H1 (cell line): ENCODE data around the gene ADGRL3. TPM values are rescaled to one million over a fixed set of nuclear protein-coding genes. Genes with fewer than 3 reads are reported as not detected.

Experiments
- CTCF ChIA-PET: fragments of 300-600 bp; sonication (Branson Sonifier 250); formaldehyde crosslinking; loops from one replicate; lab custom pipeline; 2021; ENCODE audit not compliant: partially characterized antibody; lab: Charles Lee
- POLR2A ChIA-PET: fragments of 300-600 bp; sonication (Branson Sonifier 250); formaldehyde crosslinking; loops from one replicate; lab custom pipeline; 2021; ENCODE audit warnings: inconsistent platforms; ENCODE audit not compliant: partially characterized antibody; lab: Charles Lee
- DNase-seq, 2 experiments: peaks; one replicate each; pipeline versions ENCODE4 v3.0.0 to v3.0.0-alpha.2; 2010 to 2022; ENCODE audit warnings: low spot score in 2 of 2, low read depth in 1 of 2, mixed read lengths in 1 of 2
- FAIRE-seq: peaks from 2 replicates; lab custom pipeline; 2011; peaks lifted over from hg19 to GRCh38; lab: Jason Lieb, UNC
- H2AFZ ChIP-seq: 2 replicates; pipeline ENCODE4 v1.8.1; 2012; ENCODE audit warnings: low read length, inconsistent platforms
- H2AK5ac ChIP-seq: 2 replicates; pipeline ENCODE4 v1.6.1; 2013; ENCODE audit warnings: low read depth, low read length
- H2BK120ac ChIP-seq: replicated peaks from 2 replicates; pipeline ENCODE3; 2013; ENCODE audit warnings: low read depth, low read length, inconsistent platforms
- H2BK12ac ChIP-seq: 2 replicates; pipeline ENCODE4 v1.6.1; 2013; ENCODE audit warnings: low read depth, low read length
- H2BK15ac ChIP-seq: 2 replicates; pipeline ENCODE4 v1.6.1; 2013; ENCODE audit warnings: low read length
- H2BK20ac ChIP-seq: 2 replicates; pipeline ENCODE4 v1.6.1; 2013; ENCODE audit warnings: low read length
- H2BK5ac ChIP-seq: 2 replicates; pipeline ENCODE4 v1.6.1; 2013; ENCODE audit warnings: low read depth, low read length
- H3K14ac ChIP-seq: 2 replicates; pipeline ENCODE4 v1.6.1; 2013; ENCODE audit warnings: inconsistent platforms; ENCODE audit not compliant: insufficient read length
- H3K18ac ChIP-seq: 2 replicates; pipeline ENCODE4 v1.6.1; 2013; ENCODE audit warnings: low read length; ENCODE audit errors: extremely low read depth
- H3K23ac ChIP-seq: 2 replicates; pipeline ENCODE4 v1.6.1; 2013; ENCODE audit warnings: inconsistent platforms; ENCODE audit not compliant: insufficient read length
- H3K23me2 ChIP-seq: 2 replicates; pipeline ENCODE4 v1.6.1; 2013; ENCODE audit warnings: low read depth, low read length
- H3K27ac ChIP-seq: 2 replicates; pipeline ENCODE4 v1.6.1; 2011; ENCODE audit warnings: low read depth, low read length, inconsistent platforms
- H3K27me3 ChIP-seq, 4 experiments: replicated peaks in 1 of 4; 1 replicate in 1 of 4; 2 replicates in 3 of 4; pipeline versions ENCODE4 v1.6.1 to v1.8.1; 2011 to 2013; ENCODE audit warnings: low read length in 3 of 4, mild to moderate bottlenecking in 3 of 4, inconsistent platforms in 2 of 4, mixed read lengths in 2 of 4, moderate library complexity in 1 of 4; ENCODE audit not compliant: control insufficient read depth in 3 of 4, insufficient read depth in 3 of 4; ENCODE audit errors: extremely low read depth in 1 of 4
- H3K36me3 ChIP-seq, 4 experiments: 2 replicates each; pipeline versions ENCODE4 v1.6.1 to v1.8.1; 2011 to 2013; ENCODE audit warnings: mild to moderate bottlenecking in 4 of 4, low read length in 3 of 4, moderate library complexity in 2 of 4, control low read depth in 1 of 4, inconsistent platforms in 1 of 4; ENCODE audit not compliant: insufficient read depth in 4 of 4, control insufficient read depth in 2 of 4
- H3K4ac ChIP-seq: replicated peaks from 2 replicates; pipeline ENCODE3; 2013; ENCODE audit warnings: low read length, low read depth, mixed read lengths, inconsistent platforms; ENCODE audit not compliant: insufficient read length
- H3K4me1 ChIP-seq, 4 experiments: replicated peaks in 1 of 4; 1 replicate in 1 of 4; 2 replicates in 3 of 4; pipeline versions ENCODE4 v1.6.1 to v1.8.1; 2011 to 2013; ENCODE audit warnings: low read length in 3 of 4, inconsistent platforms in 2 of 4, mixed read lengths in 1 of 4; ENCODE audit not compliant: insufficient read depth in 4 of 4, control insufficient read depth in 3 of 4
- H3K4me2 ChIP-seq, 2 experiments: 2 replicates each; pipeline versions ENCODE4 v1.6.1 to v1.8.1; 2011 to 2013; ENCODE audit warnings: low read depth in 2 of 2, low read length in 2 of 2, control low read depth in 1 of 2, inconsistent platforms in 1 of 2, mild to moderate bottlenecking in 1 of 2; ENCODE audit not compliant: insufficient read depth in 1 of 2
- H3K4me3 ChIP-seq, 4 experiments: fragments of 200-600, 300-600 bp in 1 of 4; sonication (generic), shearing (Covaris generic), sonication (Bioruptor Twin) in 1 of 4; 2 replicates each; pipeline versions ENCODE4 v1.5.1 to v1.8.1; 2011 to 2016; ENCODE audit warnings: low read length in 4 of 4, low read depth in 3 of 4, control low read depth in 2 of 4, inconsistent platforms in 2 of 4, mild to moderate bottlenecking in 2 of 4, mixed read lengths in 1 of 4, moderate library complexity in 1 of 4; ENCODE audit not compliant: insufficient read depth in 2 of 4; ENCODE audit errors: extremely low read depth in 1 of 4
- H3K56ac ChIP-seq: replicated peaks from 2 replicates; pipeline ENCODE3; 2013; ENCODE audit warnings: low read depth, mild to moderate bottlenecking, mixed read lengths, low read length, inconsistent platforms; ENCODE audit not compliant: insufficient read length
- H3K79me1 ChIP-seq: 2 replicates; pipeline ENCODE4 v1.6.1; 2013; ENCODE audit warnings: low read depth, low read length, control low read depth
- H3K79me2 ChIP-seq, 2 experiments: 2 replicates each; pipeline versions ENCODE4 v1.6.1 to v1.8.1; 2012 to 2013; ENCODE audit warnings: low read length in 2 of 2, mild to moderate bottlenecking in 2 of 2, inconsistent platforms in 1 of 2; ENCODE audit not compliant: insufficient read depth in 2 of 2, control insufficient read depth in 1 of 2
- H3K9ac ChIP-seq, 4 experiments: replicated peaks in 1 of 4; 1 replicate in 1 of 4; 2 replicates in 3 of 4; pipeline versions ENCODE4 v1.6.1 to v1.8.1; 2011 to 2013; ENCODE audit warnings: low read depth in 3 of 4, low read length in 3 of 4, control low read depth in 2 of 4, mild to moderate bottlenecking in 2 of 4, moderate library complexity in 2 of 4, inconsistent platforms in 1 of 4; ENCODE audit errors: extremely low read depth in 1 of 4
- H3K9me3 ChIP-seq, 2 experiments: 2 replicates each; pipeline versions ENCODE4 v1.6.1 to v1.8.1; 2012 to 2013; ENCODE audit warnings: mild to moderate bottlenecking in 2 of 2, moderate library complexity in 2 of 2, control low read depth in 1 of 2, inconsistent platforms in 1 of 2, low read depth in 1 of 2, low read length in 1 of 2, mixed read lengths in 1 of 2; ENCODE audit not compliant: insufficient read depth in 2 of 2
- H4K20me1 ChIP-seq, 2 experiments: replicated peaks in 1 of 2; 2 replicates each; pipeline versions ENCODE3 to v1.8.1; 2011 to 2013; ENCODE audit warnings: inconsistent platforms in 2 of 2, low read length in 2 of 2, mild to moderate bottlenecking in 1 of 2; ENCODE audit not compliant: insufficient read depth in 2 of 2, control insufficient read depth in 1 of 2
- H4K5ac ChIP-seq: 2 replicates; pipeline ENCODE4 v1.6.1; 2013; ENCODE audit warnings: low read length, low read depth, mixed read lengths, inconsistent platforms; ENCODE audit not compliant: insufficient read length
- H4K8ac ChIP-seq: 2 replicates; pipeline ENCODE4 v1.8.0; 2013; ENCODE audit warnings: mild to moderate bottlenecking, moderate library complexity, low read length, inconsistent platforms; ENCODE audit not compliant: insufficient read depth; ENCODE audit errors: extremely low read depth
- H4K91ac ChIP-seq: replicated peaks from 2 replicates; pipeline ENCODE3; 2013; ENCODE audit warnings: low read length, mixed read lengths, inconsistent platforms; ENCODE audit not compliant: insufficient read length
- CBX5 ChIP-seq: fragments of 300-800, 300-1000 bp; sonication (generic); IDR thresholded peaks from 2 replicates; pipeline ENCODE4 v1.7.1; 2016; ENCODE audit warnings: antibody characterized with exemption, low read length, low read depth
- CTCF ChIP-seq, 3 experiments: IDR thresholded peaks; 1 replicate in 2 of 3; 2 replicates in 1 of 3; pipeline versions ENCODE4 v1.5.1 to v1.6.1; 2011; ENCODE audit warnings: low read length in 3 of 3, mild to moderate bottlenecking in 3 of 3, inconsistent platforms in 2 of 3, low read depth in 1 of 3, moderate library complexity in 1 of 3; ENCODE audit not compliant: insufficient read depth in 1 of 3; ENCODE audit errors: control extremely low read depth in 1 of 3
- EGR1 ChIP-seq: IDR thresholded peaks from 2 replicates; pipeline ENCODE4 v1.6.1; 2011; ENCODE audit warnings: low read depth, low read length, borderline replicate concordance
- KDM1A ChIP-seq: fragments of 200-600, 300-600 bp; sonication (generic); IDR thresholded peaks from 2 replicates; pipeline ENCODE4 v1.7.1; 2016; ENCODE audit warnings: mild to moderate bottlenecking, low read length, borderline replicate concordance
- KDM4A ChIP-seq: IDR thresholded peaks from one replicate; pipeline ENCODE4 v1.7.1; 2012; ENCODE audit warnings: low read depth, mild to moderate bottlenecking, moderate library complexity, low read length, inconsistent platforms; ENCODE audit not compliant: severe bottlenecking
- RXRA ChIP-seq: IDR thresholded peaks from 2 replicates; pipeline ENCODE4 v1.6.1; 2011; ENCODE audit warnings: low read depth, mild to moderate bottlenecking, low read length, moderate library complexity; ENCODE audit not compliant: insufficient read depth
- SIN3A ChIP-seq, 2 experiments: IDR thresholded peaks in 1 of 2; conservative IDR thresholded peaks in 1 of 2; 2 replicates each; pipeline ENCODE4 v1.6.1; 2011 to 2012; ENCODE audit warnings: low read length in 2 of 2, improper control_type of control experiment in 1 of 2, low read depth in 1 of 2, mild to moderate bottlenecking in 1 of 2
- WGBS, 2 experiments: shearing (Covaris generic) in 1 of 2; methylation state at CpG; one replicate each; pipeline versions ENCODE4 v1.1.6 to v1.1.7; 2013 to 2015; ENCODE audit warnings: low lambda C conversion rate in 2 of 2, mixed read lengths in 2 of 2, inconsistent platforms in 1 of 2, low coverage in 1 of 2, missing lambda C conversion rate in 1 of 2; ENCODE audit not compliant: insufficient replicate concordance in 2 of 2, insufficient coverage in 1 of 2, insufficient read length in 1 of 2; ENCODE audit errors: extremely low coverage in 1 of 2, missing lambda C conversion rate in 1 of 2; 5-methylcytosine and 5-hydroxymethylcytosine counted together
- polyA plus RNA-seq, 7 experiments: library from polyadenylated mRNA; depleted of rRNA in 3 of 7; stranded (reverse) in 5 of 7; unstranded in 2 of 7; fragments of >200 nt in 5 of 7; fragments of 200-250 nt in 2 of 7; gene quantifications; 1 replicate in 5 of 7; 2 replicates in 1 of 7; 4 replicates in 1 of 7; pipeline versions ENCODE4 v1.2.1 to v1.2.3, GENCODE V29; 2011 to 2013; ENCODE audit warnings: missing spikeins in 2 of 7, mixed read lengths in 2 of 7
- total RNA-seq: library from RNA; stranded (reverse); fragmentation: NEBNext Ultra II Directional; extraction: Animal tissue kit (Norgen Biotek cat#: 25700); gene quantifications from 2 replicates; pipeline ENCODE4 v1.2.1, GENCODE V29; 2021

Gene ADGRL3
- total and polyA plus RNA-seq, 2 of the 8 experiments (the other 6 are each of a cell fraction or from before 2014, with no cell fraction given), result 6.6 to 13.0 TPM

- H2BK5ac ChIP-seq, result no peak overlapping the region
- no peak overlapping the region for H2BK15ac ChIP-seq
- no peaks in the 10 kb centered on the region for H3K23me2 ChIP-seq
- no peak overlapping the region for H3K18ac ChIP-seq
- H4K91ac ChIP-seq, result no peak overlapping the region
- no peak overlapping the region for H2BK20ac ChIP-seq
- whole genome bisulfite sequencing, 2 experiments, result 84% methylated on average over 3 of the region's 3 CpGs; no CpG with 5 or more reads in 1 of the 2 experiments
- no peak overlapping the region for H2BK120ac ChIP-seq
- no peaks in the 10 kb centered on the region for H3K9me3 ChIP-seq
- H3K27ac ChIP-seq, result no peak overlapping the region
- H2AFZ ChIP-seq, result no peak overlapping the region
- no peak for DNase-seq
- no peak for FAIRE-seq
- H3K79me1 ChIP-seq, result no peaks in the 10 kb centered on the region
- H3K79me2 ChIP-seq, result no peaks in the 10 kb centered on the region
- no peak overlapping the region for H3K14ac ChIP-seq
- H3K27me3 ChIP-seq, result no peaks in the 10 kb centered on the region
- TF ChIP-seq KDM1A, result no peak
- TF ChIP-seq RXRA, result no peak
- TF ChIP-seq EGR1, result no peak
- TF ChIP-seq CBX5, result no peak
- no peak for TF ChIP-seq SIN3A (conservative IDR thresholded peaks at IDR 0.05 in 1 of 2, IDR thresholded peaks at IDR 0.05 in 1 of 2; ENCODE audit: low read depth in 1 of 2, low read length in 2 of 2)
- TF ChIP-seq CTCF (IDR thresholded peaks at IDR 0.05; ENCODE audit: control extremely low read depth in 1 of 3, insufficient read depth in 1 of 3, low read depth in 1 of 3, low read length in 3 of 3), result no peak
- TF ChIP-seq KDM4A, result no peak
- H4K20me1 ChIP-seq, result no peaks in the 10 kb centered on the region
- no peak overlapping the region for H3K4ac ChIP-seq
- H2BK12ac ChIP-seq, result no peak overlapping the region
- H3K9ac ChIP-seq, result no peak overlapping the region
- no peak overlapping the region for H4K8ac ChIP-seq
- H3K23ac ChIP-seq, result no peak overlapping the region
- ChIA-PET CTCF (no interaction called here), POLR2A (no interaction called here)
- no peak overlapping the region for H2AK5ac ChIP-seq
- H3K4me1 ChIP-seq, result no peaks in the 10 kb centered on the region
- no peak overlapping the region for H3K4me2 ChIP-seq
- no peak overlapping the region for H3K56ac ChIP-seq
- H3K4me3 ChIP-seq, result no peak overlapping the region
- H3K36me3 ChIP-seq, result no peaks in the 10 kb centered on the region
- no peak overlapping the region for H4K5ac ChIP-seq
Observed at GRCh38 chr4:61473306-61473705, 273.2 kb downstream of the ADGRL3 start.
